ENCODE data around the gene RPS27. TPM values are rescaled to one million over a fixed set of nuclear protein-coding genes. Genes with fewer than 3 reads are reported as not detected.
"Not testable (repeated sequence)": the region's sequence is repeated elsewhere in the genome, so short reads cannot be mapped to it uniquely, and the experiment has no call there.

RPS27 gene
- total RNA-seq, 2 donors from 2014 or later: 1,937 to 3,992 TPM

- 76% methylated on average over 4 of the region's 4 CpGs for WGBS
- no peak overlapping the region for H3K27ac ChIP-seq
Measured at GRCh38 chr1:154000420-154000819, 9.9 kb downstream of the RPS27 start.

GRCh38 chr1:154006136-154006535 lies 15.6 kb downstream of the RPS27 start:
- DNase-seq (ENCODE audit: low spot score): no peak
- no peak overlapping the region for H3K4me3 ChIP-seq
- 89% methylated on average over 3 of the region's 3 CpGs for WGBS
- no peaks in the 10 kb centered on the region for H3K9me3 ChIP-seq
- no peak for TF ChIP-seq POLR2A (IDR thresholded peaks at IDR 0.05)
- TF ChIP-seq CTCF (IDR thresholded peaks at IDR 0.05): no peak
- TF ChIP-seq POLR2AphosphoS5 (IDR thresholded peaks at IDR 0.05): no peak
- H3K27ac ChIP-seq: no peak overlapping the region
- H3K4me1 ChIP-seq (replicated peaks): no peaks in the 10 kb centered on the region
- H3K36me3 ChIP-seq: no peaks in the 10 kb centered on the region
- intact Hi-C loops (cut with DNase I): no loop called here
- H3K27me3 ChIP-seq (replicated peaks; ENCODE audit: insufficient read depth): no peaks in the 10 kb centered on the region

More at GRCh38 chr1:154000420-154000819, 9.9 kb downstream of the RPS27 start:
- no peaks in the 10 kb centered on the region for H3K36me3 ChIP-seq
- intact Hi-C loops (cut with DNase I): no loop called here
- TF ChIP-seq POLR2AphosphoS5 (IDR thresholded peaks at IDR 0.05) (no peak), POLR2A (IDR thresholded peaks at IDR 0.05) (no peak), CTCF (IDR thresholded peaks at IDR 0.05) (no peak)
- no peak overlapping the region for H3K4me3 ChIP-seq
- H3K27me3 ChIP-seq (replicated peaks; ENCODE audit: insufficient read depth): no peaks in the 10 kb centered on the region
- H3K9me3 ChIP-seq: no peaks in the 10 kb centered on the region
- no peaks in the 10 kb centered on the region for H3K4me1 ChIP-seq (replicated peaks)
- no peak for DNase-seq (ENCODE audit: low spot score)

- Histone ChIP-seq H3K27ac (no peak overlapping the region), H3K9me3 (no peaks in the 10 kb centered on the region), H3K27me3 (replicated peaks; ENCODE audit: insufficient read depth) (no peaks in the 10 kb centered on the region), H3K36me3 (no peaks in the 10 kb centered on the region), H3K4me3 (no peak overlapping the region), H3K4me1 (replicated peaks) (no peaks in the 10 kb centered on the region)
- no peak for TF ChIP-seq CTCF (IDR thresholded peaks at IDR 0.05)
- 94% methylated on average over 1 of the region's 1 CpG for WGBS
- intact Hi-C loops (cut with DNase I): no loop called here
- DNase-seq (ENCODE audit: low spot score): no peak
Measured at GRCh38 chr1:154012129-154012528, 21.6 kb downstream of the RPS27 start.

- WGBS: 98% methylated on average over 14 of the region's 14 CpGs
- H3K9me3 ChIP-seq; H3K36me3 ChIP-seq; H3K27me3 ChIP-seq (replicated peaks; ENCODE audit: insufficient read depth); DNase-seq (ENCODE audit: low spot score); H3K4me3 ChIP-seq; intact Hi-C loops (cut with DNase I); H3K4me1 ChIP-seq (replicated peaks); H3K27ac ChIP-seq: not testable (repeated sequence)
Measured at GRCh38 chr1:154012543-154012942, 22.0 kb downstream of the RPS27 start.

GRCh38 chr1:154014154-154014907 lies 23.8 kb downstream of the RPS27 start:
- DNase-seq (ENCODE audit: low spot score): no peak
- WGBS: 85% methylated on average over 3 of the region's 3 CpGs
- intact Hi-C loops (cut with DNase I): no loop called here
- H3K36me3 ChIP-seq: no peaks in the 10 kb centered on the region
- TF ChIP-seq POLR2A (IDR thresholded peaks at IDR 0.05) (no peak), POLR2AphosphoS5 (IDR thresholded peaks at IDR 0.05) (no peak), CTCF (IDR thresholded peaks at IDR 0.05) (no peak)
- no peaks in the 10 kb centered on the region for H3K4me1 ChIP-seq (replicated peaks)
- no peaks in the 10 kb centered on the region for H3K27me3 ChIP-seq (replicated peaks; ENCODE audit: insufficient read depth)
- H3K27ac ChIP-seq: no peak overlapping the region
- no peaks in the 10 kb centered on the region for H3K9me3 ChIP-seq
- H3K4me3 ChIP-seq: no peak overlapping the region

Data from prostate gland (tissue), 2 donors.